Measurements from ENCODE around the gene RPS15A. TPM values are rescaled to one million over a fixed set of nuclear protein-coding genes. Genes with fewer than 3 reads are reported as not detected.

RPS15A gene
- total and polyA plus RNA-seq, 9 donors, result 2,591 to 11,026 (median 3,225) TPM

GRCh38 chr16:18797746-18798145 lies 7.6 kb upstream of the RPS15A start:
- no peak for DNase-seq
- TF ChIP-seq POLR2A (IDR thresholded peaks at IDR 0.05) (no peak), CTCF (IDR thresholded peaks at IDR 0.05) (no peak), EP300 (IDR thresholded peaks at IDR 0.05) (no peak)
- 60 to 62% (median 61%) methylated on average over 4 of the region's 4 CpGs for WGBS, 3 donors
- no peaks in the 10 kb centered on the region for H3K9me3 ChIP-seq
- H3K4me3 ChIP-seq, result no peak overlapping the region
- H3K36me3 ChIP-seq, result no peaks in the 10 kb centered on the region
- H3K4me1 ChIP-seq (ENCODE audit: insufficient read depth), result peaks cover 8% of the 10 kb centered on the region
- no peak overlapping the region for H3K27ac ChIP-seq
- intact Hi-C loops (cut with DNase I), result no loop called here
- H3K27me3 ChIP-seq, result no peaks in the 10 kb centered on the region

GRCh38 chr16:18796377-18796776 lies 6.2 kb upstream of the RPS15A start:
- H3K27me3 ChIP-seq, result no peaks in the 10 kb centered on the region
- 11 to 38% (median 19%) methylated on average over 1 of the region's 1 CpG for WGBS, 3 donors
- H3K4me3 ChIP-seq, result no peak overlapping the region
- no peaks in the 10 kb centered on the region for H3K36me3 ChIP-seq
- intact Hi-C loops (cut with DNase I), result no loop called here
- TF ChIP-seq EP300 (IDR thresholded peaks at IDR 0.05), result no peak
- TF ChIP-seq POLR2A (IDR thresholded peaks at IDR 0.05), result no peak
- no peak for TF ChIP-seq CTCF (IDR thresholded peaks at IDR 0.05)
- peaks cover 3% of the 10 kb centered on the region for H3K4me1 ChIP-seq (ENCODE audit: insufficient read depth)
- no peak overlapping the region for H3K27ac ChIP-seq
- H3K9me3 ChIP-seq, result no peaks in the 10 kb centered on the region
- DNase-seq, result no peak

GRCh38 chr16:18792836-18793433 lies 2.8 kb upstream of the RPS15A start:
- Histone ChIP-seq H3K9me3 (no peaks in the 10 kb centered on the region), H3K27me3 (no peaks in the 10 kb centered on the region), H3K4me1 (ENCODE audit: insufficient read depth) (peaks cover 4% of the 10 kb centered on the region), H3K36me3 (no peaks in the 10 kb centered on the region), H3K4me3 (no peak overlapping the region), H3K27ac (no peak overlapping the region)
- no peak for DNase-seq
- TF ChIP-seq EP300 (IDR thresholded peaks at IDR 0.05), result no peak
- TF ChIP-seq CTCF (IDR thresholded peaks at IDR 0.05), result no peak
- TF ChIP-seq POLR2A (IDR thresholded peaks at IDR 0.05), result no peak
- WGBS, 3 donors, result 83 to 90% (median 84%) methylated on average over 11 of the region's 11 CpGs
- intact Hi-C loops (cut with DNase I), result no loop called here

GRCh38 chr16:18789515-18789849 lies 652 bp downstream of the RPS15A start:
- intact Hi-C loops (cut with DNase I), result no loop called here
- Histone ChIP-seq H3K4me1 (ENCODE audit: insufficient read depth) (peaks cover 21% of the 10 kb centered on the region), H3K36me3 (no peaks in the 10 kb centered on the region), H3K4me3 (peak overlapping the region; percentile 73), H3K27me3 (no peaks in the 10 kb centered on the region), H3K9me3 (no peaks in the 10 kb centered on the region), H3K27ac (peak overlapping the region; percentile 46 to 61)
- WGBS, 3 donors, result 0 to 1% (median 0%) methylated on average over 5 of the region's 5 CpGs
- TF ChIP-seq CTCF (IDR thresholded peaks at IDR 0.05) (no peak), POLR2A (IDR thresholded peaks at IDR 0.05) (no peak), EP300 (IDR thresholded peaks at IDR 0.05) (no peak)
- DNase-seq, result no peak
